HepG2 (cell line): ENCODE results near the gene BRMS1. TPM values are rescaled to one million over a fixed set of nuclear protein-coding genes. Genes with fewer than 3 reads are reported as not detected.

Experiments
- ASH2L ChIP-seq: fragments of 300-600, 200-600 bp; sonication (generic); IDR thresholded peaks from 2 replicates; pipeline ENCODE4 v1.7.0; 2017; ENCODE audit warnings: low read depth, mild to moderate bottlenecking, moderate library complexity, mixed read lengths, low read length; ENCODE audit not compliant: insufficient read length
- E2F1 ChIP-seq: sonication (generic); formaldehyde crosslinking; IDR thresholded peaks from 2 replicates; pipeline ENCODE4 v1.5.0; 2020; ENCODE audit warnings: missing genetic modification reagents
- IKZF4 ChIP-seq: sonication (generic); formaldehyde crosslinking; IDR thresholded peaks from 2 replicates; pipeline ENCODE4 v1.5.1; 2020; ENCODE audit warnings: borderline replicate concordance, mild to moderate bottlenecking, low read depth, missing genetic modification reagents; ENCODE audit errors: not compliant biosample characterization
- JUND ChIP-seq: sonication (generic); formaldehyde crosslinking; IDR thresholded peaks from 2 replicates; pipeline ENCODE4 v1.8.0; 2022; ENCODE audit warnings: mild to moderate bottlenecking, missing genetic modification reagents
- MAF1 ChIP-seq: sonication (generic); formaldehyde crosslinking; IDR thresholded peaks from 2 replicates; pipeline ENCODE4 v1.5.0; 2020; ENCODE audit warnings: missing genetic modification reagents, borderline replicate concordance
- MTA1 ChIP-seq: sonication (generic); formaldehyde crosslinking; IDR thresholded peaks from 2 replicates; pipeline ENCODE4 v1.4.0; 2020; ENCODE audit warnings: missing genetic modification reagents, mild to moderate bottlenecking, borderline replicate concordance
- MXI1 ChIP-seq: IDR thresholded peaks from 3 replicates; pipeline ENCODE4 v1.6.1; 2012; ENCODE audit warnings: low read depth, low read length, inconsistent platforms, borderline replicate concordance
- NFE2L2 ChIP-seq: fragments of 150-350 bp; IDR thresholded peaks from 2 replicates; pipeline ENCODE4 v1.6.1; 2014; ENCODE audit warnings: low read length
- RELA ChIP-seq: sonication (generic); formaldehyde crosslinking; IDR thresholded peaks from 2 replicates; pipeline ENCODE4 v1.4.0; 2020; ENCODE audit warnings: missing genetic modification reagents
- RXRB ChIP-seq: IDR thresholded peaks from 2 replicates; pipeline ENCODE4 v1.6.1; 2016; ENCODE audit warnings: borderline replicate concordance, missing genetic modification reagents, missing compliant biosample characterization
- TCF12 ChIP-seq, 2 experiments: fragments of 450-650 bp in 1 of 2; sonication (generic) in 1 of 2; formaldehyde crosslinking in 1 of 2; IDR thresholded peaks; 2 replicates each; pipeline versions ENCODE4 v1.6.1 to v1.8.0; 2017 to 2022; ENCODE audit warnings: antibody characterized with exemption in 1 of 2, mild to moderate bottlenecking in 1 of 2, missing genetic modification reagents in 1 of 2, moderate library complexity in 1 of 2
- ZGPAT ChIP-seq: IDR thresholded peaks from 2 replicates; pipeline ENCODE4 v1.6.1; 2016; ENCODE audit warnings: mild to moderate bottlenecking
- ZKSCAN1 ChIP-seq: fragments of 150-350 bp; IDR thresholded peaks from 2 replicates; pipeline ENCODE4 v1.6.1; 2014; ENCODE audit warnings: low read length
- ZNF12 ChIP-seq: sonication (generic); formaldehyde crosslinking; IDR thresholded peaks from 2 replicates; pipeline ENCODE4 v1.5.0; 2020; ENCODE audit warnings: missing genetic modification reagents
- ZNF142 ChIP-seq: sonication (generic); formaldehyde crosslinking; IDR thresholded peaks from 2 replicates; pipeline ENCODE4 v1.4.0; 2020; ENCODE audit warnings: missing genetic modification reagents
- ZNF234 ChIP-seq: sonication (generic); formaldehyde crosslinking; conservative IDR thresholded peaks from 2 replicates; pipeline ENCODE4 v1.5.1; 2020; ENCODE audit warnings: mild to moderate bottlenecking, missing genetic modification reagents
- ZNF430 ChIP-seq: sonication (generic); formaldehyde crosslinking; IDR thresholded peaks from 2 replicates; pipeline ENCODE4 v1.9.0; 2021; ENCODE audit warnings: mild to moderate bottlenecking, missing genetic modification reagents
- ZNF629 ChIP-seq: sonication (generic); formaldehyde crosslinking; conservative IDR thresholded peaks from 2 replicates; pipeline ENCODE4 v1.5.0; 2020; ENCODE audit warnings: missing genetic modification reagents
- ZNF746 ChIP-seq: sonication (generic); formaldehyde crosslinking; IDR thresholded peaks from 2 replicates; pipeline ENCODE4 v1.8.0; 2022; ENCODE audit warnings: mild to moderate bottlenecking, missing genetic modification reagents
- ZSCAN25 ChIP-seq: sonication (generic); formaldehyde crosslinking; IDR thresholded peaks from 2 replicates; pipeline ENCODE4 v1.8.0; 2022; ENCODE audit warnings: mild to moderate bottlenecking, missing genetic modification reagents
- polyA plus RNA-seq, 8 experiments: library from polyadenylated mRNA; depleted of rRNA in 3 of 8; stranded (reverse) in 7 of 8; unstranded in 1 of 8; fragments of >200 nt; fragmentation: Illumina TruSeq in 4 of 8; extraction: Trizol in 4 of 8; gene quantifications; 2 replicates each; pipeline versions ENCODE4 v1.2.1 to v1.2.3, GENCODE V29; 2011 to 2016; ENCODE audit warnings: low read depth in 4 of 8, missing spikeins in 1 of 8, mixed read lengths in 1 of 8; ENCODE audit not compliant: insufficient read depth in 1 of 8
- total RNA-seq, 5 experiments: library from RNA; depleted of rRNA; stranded (reverse); fragments of >200 nt; fragmentation: Illumina TruSeq; extraction: Trizol; gene quantifications; 2 replicates each; pipeline ENCODE4 v1.2.3, GENCODE V29; 2016; ENCODE audit warnings: low read depth in 1 of 5

The BRMS1 gene
- total and polyA plus RNA-seq, 2 of the 13 experiments (the other 11 are each of a cell fraction or from before 2014, with no cell fraction given), result 15.8 to 55.7 TPM

DNA sequence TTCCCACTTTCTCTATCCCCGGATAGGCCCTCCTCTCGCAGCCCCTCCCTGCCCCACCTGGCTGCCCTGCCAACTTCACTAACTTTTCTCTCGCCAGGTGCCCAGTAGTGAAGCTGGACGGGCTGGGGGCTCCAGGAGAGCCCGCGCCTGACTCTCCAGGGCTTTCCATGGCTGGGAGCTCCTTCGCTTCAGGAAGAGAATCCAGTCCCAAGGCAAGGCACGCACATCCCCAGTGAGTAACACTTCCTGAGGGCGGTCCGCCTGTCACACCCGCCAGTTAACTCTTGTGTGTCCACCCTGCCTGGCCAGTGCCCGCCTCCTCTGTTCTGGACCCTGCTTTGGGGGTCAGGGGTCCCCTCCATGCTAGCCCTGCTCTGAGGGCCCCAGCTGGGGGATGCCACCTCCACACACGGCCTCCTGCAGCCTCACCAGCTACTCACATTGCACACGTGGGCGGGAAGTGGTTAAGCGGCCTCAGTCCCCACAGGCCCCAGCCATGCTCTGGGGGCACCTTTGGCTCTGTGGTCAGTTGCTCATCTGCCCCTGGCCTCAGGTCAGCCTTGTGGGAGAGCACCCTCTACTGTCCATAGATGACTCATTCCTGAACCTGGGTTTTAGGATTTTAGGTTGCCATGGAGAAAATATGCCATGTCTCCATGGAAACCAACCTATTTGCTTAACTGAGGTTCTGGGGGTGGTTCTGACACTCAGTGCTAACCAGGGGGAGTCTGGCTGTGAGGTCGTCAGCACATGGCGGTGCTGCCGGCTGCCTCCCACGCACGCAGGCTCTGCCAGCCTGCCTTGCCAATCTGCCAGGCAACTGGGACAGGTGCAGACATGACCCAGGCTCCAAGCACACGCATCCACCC lies 8.4 kb downstream of the BRMS1 start, which contains the start of gene RIN1 (continued):
- TF ChIP-seq IKZF4 (CRISPR knock-in tag) (no peak), ZNF142 (CRISPR knock-in tag) (no peak), ZNF234 (CRISPR knock-in tag) (no peak), MTA1 (CRISPR knock-in tag) (peak; percentile 81; the same call in 1 of the 2 replicates), ASH2L (peak; percentile 90), TCF12 (IDR thresholded peaks at IDR 0.05) (no peak), TCF12 (CRISPR knock-in tag; IDR thresholded peaks at IDR 0.05) (no peak), RELA (CRISPR knock-in tag) (peak; percentile 48; the same call in 1 of the 2 replicates), RXRB (CRISPR knock-in tag) (peak; percentile 68; the same call in 1 of the 2 replicates), NFE2L2 (no peak), ZGPAT (CRISPR knock-in tag) (peak; percentile 95), ZNF430 (no peak), ZKSCAN1 (no peak), ZSCAN25 (no peak), E2F1 (no peak), MAF1 (no peak), ZNF12 (0 out of 2 replicates have a peak, but pooled peaks have one; percentile 12), MXI1 (peak; percentile 90; the same call in 1 of the 3 replicates), ZNF746 (CRISPR knock-in tag) (no peak; the same call in 1 of the 2 replicates), JUND (0 out of 2 replicates have a peak, but pooled peaks have one; percentile 66), ZNF629 (CRISPR knock-in tag) (0 out of 2 replicates have a peak, but pooled peaks have one; percentile 35)
